GM18526 (cell line): Measurements from ENCODE around the gene RXRA.

ENCODE experiments used
- POLR2A ChIP-seq: IDR thresholded peaks from 3 replicates; pipeline ENCODE4 v1.6.1; 2011; ENCODE audit not compliant: insufficient read length; ENCODE audit errors: extremely low read depth

Gene RXRA

DNA sequence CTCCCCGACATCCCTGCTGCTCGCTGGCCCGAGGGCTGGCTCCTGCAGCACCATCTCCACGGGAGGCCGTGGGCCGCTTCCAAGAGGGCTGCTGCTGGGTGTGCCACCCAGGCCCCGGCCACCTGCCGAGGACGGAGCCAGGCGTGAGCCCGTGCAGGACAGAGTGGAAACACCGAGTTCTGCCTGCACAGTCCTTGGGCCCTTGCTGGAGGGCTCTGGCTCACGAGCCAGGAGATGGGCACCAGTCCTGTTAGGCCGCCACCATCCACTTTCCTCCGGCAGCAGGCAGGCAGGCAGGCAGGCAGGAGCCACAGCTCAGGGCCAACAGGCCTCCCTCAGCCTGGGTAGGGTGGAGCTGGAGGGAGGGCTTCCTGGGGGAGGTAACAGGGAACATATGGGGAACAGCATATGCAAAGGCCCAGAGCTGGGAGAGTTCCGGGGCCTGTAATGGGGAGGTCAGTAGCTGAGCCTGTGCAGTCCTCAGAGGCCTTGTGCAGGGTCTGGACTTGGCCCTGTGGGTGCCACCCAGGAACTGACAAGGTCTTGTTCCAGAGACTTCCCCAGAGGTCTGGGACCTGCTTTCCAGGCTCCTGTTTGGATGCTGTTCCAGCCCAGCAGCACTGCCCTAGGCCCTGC is 31.9 kb downstream of the RXRA start:
- no peak for TF ChIP-seq POLR2A

DNA sequence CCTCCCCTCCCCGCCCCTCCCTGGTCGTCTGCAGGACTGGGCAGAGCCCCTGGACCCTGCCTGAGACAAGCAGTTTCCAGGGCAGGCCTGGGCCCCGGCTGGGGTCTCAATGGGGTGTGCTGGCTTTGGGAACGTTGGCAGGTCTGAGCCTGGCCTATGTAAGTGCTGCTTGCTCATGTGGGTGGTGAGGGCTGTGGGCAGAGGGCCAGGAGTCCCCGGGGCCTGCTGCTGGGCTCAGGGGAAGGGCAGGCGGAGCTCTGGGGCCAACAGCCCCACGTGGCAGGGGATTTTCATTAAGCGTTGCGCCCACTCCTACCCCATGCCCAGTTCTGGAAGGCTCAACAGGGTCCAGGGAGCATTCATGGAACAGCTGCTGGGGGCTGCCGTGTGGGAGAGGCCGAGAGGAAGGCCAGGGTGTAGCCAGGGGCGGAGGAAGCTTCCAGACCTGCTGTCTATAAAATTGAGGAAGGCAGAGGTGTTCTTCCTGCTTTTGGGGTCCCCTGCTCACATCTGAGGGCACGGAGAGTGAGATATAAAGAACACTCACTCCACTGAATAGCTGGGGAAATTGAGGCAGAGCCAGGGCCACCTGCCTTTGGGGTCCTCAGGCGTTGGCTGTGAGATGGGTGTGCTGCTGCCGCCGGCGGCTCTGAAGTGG is 32.5 kb downstream of the RXRA start:
- TF ChIP-seq POLR2A = no peak

- TF ChIP-seq POLR2A = no peak
Observed at GRCh38 chr9:134359493-134360179, 33.4 kb downstream of the RXRA start.

- TF ChIP-seq POLR2A = no peak
Observed at GRCh38 chr9:134360180-134360759, 34.0 kb downstream of the RXRA start.

DNA sequence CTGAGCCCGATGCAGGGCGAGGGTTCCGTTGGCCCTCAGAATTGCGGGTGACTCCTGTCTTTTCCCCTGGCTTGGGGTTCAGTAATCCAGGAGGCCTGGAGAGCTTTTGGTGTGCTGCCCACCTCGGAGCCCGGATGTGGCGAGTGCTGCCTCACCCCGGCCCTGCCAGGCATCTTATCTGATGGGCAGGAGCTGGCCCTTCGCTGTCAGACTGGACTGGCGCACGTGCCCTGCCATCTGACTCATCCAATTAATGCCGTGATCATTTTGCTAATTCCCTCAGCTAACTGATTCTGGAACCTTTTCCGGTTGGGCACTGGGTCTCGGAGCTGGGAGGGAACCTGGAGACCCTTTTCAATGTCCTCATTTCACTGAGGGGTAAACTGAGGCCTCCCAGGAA is 34.6 kb downstream of the RXRA start:
- TF ChIP-seq POLR2A = no peak

DNA sequence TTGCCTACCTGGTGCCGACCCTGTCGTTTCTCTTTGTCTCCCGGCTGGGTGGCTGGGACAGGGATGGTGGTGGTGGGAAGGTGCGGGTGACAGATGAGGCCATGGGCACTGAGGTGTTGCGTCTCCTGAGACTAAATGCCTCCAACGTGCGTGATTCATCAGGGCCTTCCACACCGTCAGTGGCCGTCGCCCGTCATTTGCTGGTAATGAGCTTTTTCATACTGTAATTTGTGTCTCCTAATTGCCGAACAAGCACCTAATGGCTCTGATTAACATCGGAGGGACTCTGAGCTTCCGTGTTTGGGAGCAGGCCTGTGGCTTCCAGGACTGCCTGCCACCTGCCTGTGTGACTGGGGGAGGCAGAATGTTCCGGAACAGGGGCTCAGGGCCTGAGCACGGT is 35.2 kb downstream of the RXRA start:
- no peak for TF ChIP-seq POLR2A

DNA sequence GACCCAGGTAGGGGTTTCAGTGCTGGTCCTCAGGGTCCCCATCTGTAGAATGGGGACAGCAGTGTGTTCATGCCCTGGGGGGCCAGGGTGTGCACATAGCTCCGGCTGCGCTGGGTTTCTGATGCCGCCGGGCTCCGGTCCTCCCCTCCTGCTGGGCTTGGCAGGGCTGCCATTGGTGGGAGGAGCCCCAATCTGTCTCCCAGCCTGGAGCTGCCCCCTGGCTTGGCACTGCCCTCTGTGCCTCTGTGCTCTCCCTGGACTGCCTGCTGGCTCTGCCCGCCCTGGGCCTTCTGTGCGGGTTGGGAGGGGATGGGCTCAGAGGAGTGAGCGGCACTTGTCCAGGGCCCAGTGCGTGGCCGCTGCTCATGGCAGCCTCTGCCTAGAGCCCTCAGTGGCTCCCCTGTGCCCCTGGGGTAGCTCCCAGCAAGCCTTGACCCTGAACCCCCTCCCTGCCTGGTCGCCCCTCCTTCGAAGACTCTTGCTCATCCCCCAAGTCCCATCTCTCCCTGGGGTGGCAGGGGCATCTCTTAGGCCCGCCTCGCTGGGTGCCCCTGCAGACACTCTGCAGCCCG is 35.7 kb downstream of the RXRA start:
- TF ChIP-seq POLR2A = no peak

- no peak for TF ChIP-seq POLR2A
Observed at GRCh38 chr9:134363450-134363849, 37.2 kb downstream of the RXRA start.

GRCh38 chr9:134364391-134365114 is 38.3 kb downstream of the RXRA start:
- no peak for TF ChIP-seq POLR2A

GRCh38 chr9:134365115-134365596 is 38.9 kb downstream of the RXRA start:
- TF ChIP-seq POLR2A = no peak

- no peak for TF ChIP-seq POLR2A
Observed at GRCh38 chr9:134365791-134366222, 39.6 kb downstream of the RXRA start.

- TF ChIP-seq POLR2A = no peak
Observed at GRCh38 chr9:134366223-134367031, 40.2 kb downstream of the RXRA start.

DNA sequence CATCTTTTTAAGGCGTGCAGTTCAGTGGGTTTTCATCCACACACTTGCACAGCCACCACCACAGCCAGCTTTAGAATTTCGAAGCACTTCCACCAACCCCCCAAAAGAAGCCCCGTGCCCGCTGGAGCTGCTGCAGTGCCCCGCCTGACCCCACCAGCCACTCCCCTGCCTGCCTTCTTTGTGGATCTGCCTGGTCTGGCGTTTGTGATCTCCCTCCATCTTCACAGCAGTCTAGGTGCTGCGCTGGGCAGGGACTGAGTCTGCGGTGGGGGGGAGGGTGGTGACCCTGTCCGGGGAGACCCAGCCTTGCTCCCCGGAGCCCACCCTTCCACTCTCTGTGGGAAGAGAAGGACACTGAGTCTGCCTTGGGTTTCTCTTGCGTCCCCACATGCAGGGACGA is 40.8 kb downstream of the RXRA start:
- TF ChIP-seq POLR2A = no peak

DNA sequence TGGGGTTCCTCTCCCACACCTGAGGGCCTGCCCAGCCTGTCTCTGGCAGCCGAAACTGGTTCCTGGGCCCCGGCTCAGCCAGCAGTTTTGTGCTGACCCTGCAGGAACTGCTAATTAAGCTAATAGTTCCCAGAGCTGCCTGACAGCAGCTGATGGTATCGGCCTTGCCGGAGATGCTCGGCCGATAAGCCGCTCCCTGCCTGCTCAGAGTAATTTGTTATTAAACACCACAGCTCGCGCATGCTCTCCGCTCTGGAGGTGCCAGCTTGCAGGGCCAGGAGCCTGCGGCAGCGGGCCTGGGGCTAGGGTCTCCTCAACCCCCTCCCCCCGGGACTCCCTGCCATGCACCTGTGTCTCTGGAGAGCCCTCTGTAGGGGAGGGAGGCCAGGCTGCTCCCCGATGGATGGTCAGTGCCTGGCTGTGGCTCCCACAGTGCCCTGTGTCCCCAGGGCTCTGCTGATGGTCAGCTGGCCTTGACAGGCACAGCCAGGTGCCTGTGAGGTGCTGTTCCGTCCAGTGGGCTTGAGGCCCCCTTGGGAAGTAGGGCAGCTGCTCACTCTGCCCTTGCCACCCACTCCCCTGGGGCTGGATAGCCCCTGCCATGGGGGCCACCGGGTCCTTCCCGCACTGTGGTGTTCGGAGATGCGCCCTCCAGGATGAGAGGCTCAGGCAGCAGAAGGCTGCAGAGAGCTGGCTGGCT is 41.7 kb downstream of the RXRA start:
- TF ChIP-seq POLR2A = no peak

DNA sequence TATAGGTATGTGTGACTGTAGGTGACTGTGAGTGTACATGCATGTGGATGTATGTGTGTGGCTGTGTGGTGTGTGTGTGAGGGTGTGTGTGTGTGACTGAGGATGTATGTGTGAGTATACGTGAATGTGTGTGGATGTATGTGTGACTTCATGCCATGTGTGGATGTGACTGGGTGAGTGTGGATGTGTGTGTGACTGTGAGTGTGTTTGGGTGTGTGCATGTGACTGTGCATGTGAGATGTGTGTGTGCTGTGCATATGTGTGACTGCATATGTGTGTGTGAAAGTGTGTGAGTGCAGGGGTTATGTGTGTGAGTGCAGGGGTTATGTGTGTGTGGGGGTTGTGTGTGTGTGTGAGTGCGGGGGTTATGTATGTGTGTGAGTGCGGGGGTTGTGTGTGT is 42.3 kb downstream of the RXRA start:
- TF ChIP-seq POLR2A = no peak
